ENCODE data around the gene CRISPLD2.

Gene CRISPLD2

DNA sequence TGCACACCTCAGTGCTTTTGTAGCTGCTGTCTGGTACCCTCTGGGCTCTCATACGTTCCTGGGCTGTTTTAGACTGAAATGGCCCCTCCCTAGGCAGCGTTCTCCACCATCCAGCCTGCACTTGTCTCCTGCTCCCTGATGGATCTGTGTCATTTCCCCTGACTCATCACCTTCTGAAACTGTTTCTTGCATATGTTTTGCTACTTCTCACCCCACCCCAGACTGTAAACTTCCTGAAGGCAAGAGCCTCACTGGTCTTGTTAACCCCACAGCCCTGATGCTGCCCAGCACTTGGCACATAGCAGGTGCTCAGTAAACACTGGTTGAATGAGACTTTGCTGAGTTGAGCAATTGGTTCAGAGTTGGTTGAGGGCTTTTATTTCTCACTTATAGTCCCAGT, 78.7 kb downstream of the CRISPLD2 start:
- Histone ChIP-seq H3K9me3 (ENCODE audit: control insufficient read depth, insufficient read depth, low read depth, low read length) (no peaks in the 10 kb centered on the region), H3K4me3 (ENCODE audit: low read depth, low read length) (no peak overlapping the region), H3K36me3 (ENCODE audit: control insufficient read depth in 2 of 2, insufficient read depth in 1 of 2, low read length in 2 of 2) (no peaks in the 10 kb centered on the region), H3K4me1 (ENCODE audit: control insufficient read depth, insufficient read depth, low read length) (no peaks in the 10 kb centered on the region), H3K27ac (ENCODE audit: extremely low read depth, low read depth, low read length) (no peak overlapping the region)
- TF ChIP-seq, protein P1, sequence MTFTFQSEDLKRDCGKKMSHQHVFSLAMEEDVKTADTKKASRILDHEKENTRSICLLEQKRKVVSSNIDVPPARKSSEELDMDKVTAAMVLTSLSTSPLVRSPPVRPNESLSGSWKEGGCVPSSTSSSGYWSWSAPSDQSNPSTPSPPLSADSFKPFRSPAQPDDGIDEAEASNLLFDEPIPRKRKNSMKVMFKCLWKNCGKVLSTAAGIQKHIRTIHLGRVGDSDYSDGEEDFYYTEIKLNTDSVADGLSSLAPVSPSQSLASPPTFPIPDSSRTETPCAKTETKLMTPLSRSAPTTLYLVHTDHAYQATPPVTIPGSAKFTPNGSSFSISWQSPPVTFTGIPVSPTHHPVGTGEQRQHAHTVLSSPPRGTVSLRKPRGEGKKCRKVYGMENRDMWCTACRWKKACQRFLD (tag by site-specific recombination; IDR thresholded peaks at IDR 0.05), result no peak
- TF ChIP-seq ZNF350 (tag by site-specific recombination; IDR thresholded peaks at IDR 0.05) (no peak), ZNF416 (tag by site-specific recombination; IDR thresholded peaks at IDR 0.05) (no peak), ZNF664 (tag by site-specific recombination; IDR thresholded peaks at IDR 0.05) (peak; percentile 63; the same call in 1 of the 2 replicates)
- ChIA-PET CTCF (no interaction called here), POLR2A (no interaction called here)

DNA sequence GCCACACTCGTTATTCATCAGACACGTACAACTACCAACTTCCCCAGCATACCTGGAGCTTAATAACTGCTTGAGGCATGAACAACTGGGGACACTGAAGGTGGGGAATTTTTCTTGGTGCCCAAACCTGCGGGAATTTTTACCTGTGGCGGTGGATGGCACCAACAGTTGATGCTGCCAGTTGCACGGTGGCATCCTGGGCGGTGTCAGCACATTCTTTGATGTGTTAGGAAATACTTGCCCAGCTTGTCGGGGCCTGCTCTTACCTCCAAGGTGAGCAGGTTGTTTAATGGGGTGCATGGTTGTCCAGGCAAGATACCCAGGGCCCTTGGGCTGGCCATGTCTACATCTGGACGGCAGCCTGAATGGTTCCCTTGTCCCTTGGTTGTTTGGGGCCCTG, 79.6 kb downstream of the CRISPLD2 start:
- H3K9me3 ChIP-seq (ENCODE audit: control insufficient read depth, insufficient read depth, low read depth, low read length), result no peaks in the 10 kb centered on the region
- H3K36me3 ChIP-seq (ENCODE audit: control insufficient read depth in 2 of 2, insufficient read depth in 1 of 2, low read length in 2 of 2), result no peaks in the 10 kb centered on the region
- TF ChIP-seq ZNF561 (tag by site-specific recombination; IDR thresholded peaks at IDR 0.05; ENCODE audit: borderline replicate concordance) (no peak), ZXDB (tag by site-specific recombination; IDR thresholded peaks at IDR 0.05) (no peak), ZNF664 (tag by site-specific recombination; IDR thresholded peaks at IDR 0.05) (no peak), KLF8 (tag by site-specific recombination; IDR thresholded peaks at IDR 0.05) (no peak), YY2 (tag by site-specific recombination; IDR thresholded peaks at IDR 0.05) (no peak)
- TF ChIP-seq, protein P2, sequence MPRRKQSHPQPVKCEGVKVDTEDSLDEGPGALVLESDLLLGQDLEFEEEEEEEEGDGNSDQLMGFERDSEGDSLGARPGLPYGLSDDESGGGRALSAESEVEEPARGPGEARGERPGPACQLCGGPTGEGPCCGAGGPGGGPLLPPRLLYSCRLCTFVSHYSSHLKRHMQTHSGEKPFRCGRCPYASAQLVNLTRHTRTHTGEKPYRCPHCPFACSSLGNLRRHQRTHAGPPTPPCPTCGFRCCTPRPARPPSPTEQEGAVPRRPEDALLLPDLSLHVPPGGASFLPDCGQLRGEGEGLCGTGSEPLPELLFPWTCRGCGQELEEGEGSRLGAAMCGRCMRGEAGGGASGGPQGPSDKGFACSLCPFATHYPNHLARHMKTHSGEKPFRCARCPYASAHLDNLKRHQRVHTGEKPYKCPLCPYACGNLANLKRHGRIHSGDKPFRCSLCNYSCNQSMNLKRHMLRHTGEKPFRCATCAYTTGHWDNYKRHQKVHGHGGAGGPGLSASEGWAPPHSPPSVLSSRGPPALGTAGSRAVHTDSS (tag by site-specific recombination; IDR thresholded peaks at IDR 0.05), result no peak
- TF ChIP-seq, protein P3, sequence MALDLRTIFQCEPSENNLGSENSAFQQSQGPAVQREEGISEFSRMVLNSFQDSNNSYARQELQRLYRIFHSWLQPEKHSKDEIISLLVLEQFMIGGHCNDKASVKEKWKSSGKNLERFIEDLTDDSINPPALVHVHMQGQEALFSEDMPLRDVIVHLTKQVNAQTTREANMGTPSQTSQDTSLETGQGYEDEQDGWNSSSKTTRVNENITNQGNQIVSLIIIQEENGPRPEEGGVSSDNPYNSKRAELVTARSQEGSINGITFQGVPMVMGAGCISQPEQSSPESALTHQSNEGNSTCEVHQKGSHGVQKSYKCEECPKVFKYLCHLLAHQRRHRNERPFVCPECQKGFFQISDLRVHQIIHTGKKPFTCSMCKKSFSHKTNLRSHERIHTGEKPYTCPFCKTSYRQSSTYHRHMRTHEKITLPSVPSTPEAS (tag by site-specific recombination; IDR thresholded peaks at IDR 0.05), result no peak
- H3K4me1 ChIP-seq (ENCODE audit: control insufficient read depth, insufficient read depth, low read length), result no peaks in the 10 kb centered on the region
- no peak overlapping the region for H3K4me3 ChIP-seq (ENCODE audit: low read depth, low read length)
- CTCF ChIA-PET, result interaction anchor here (0.7 kb wide), 1 partner anchor 13 kb away, joined by 3 read pairs; no protein-coding TSS in a partner anchor
- POLR2A ChIA-PET, result no interaction called here
- H3K27ac ChIP-seq (ENCODE audit: extremely low read depth, low read depth, low read length), result no peak overlapping the region

DNA sequence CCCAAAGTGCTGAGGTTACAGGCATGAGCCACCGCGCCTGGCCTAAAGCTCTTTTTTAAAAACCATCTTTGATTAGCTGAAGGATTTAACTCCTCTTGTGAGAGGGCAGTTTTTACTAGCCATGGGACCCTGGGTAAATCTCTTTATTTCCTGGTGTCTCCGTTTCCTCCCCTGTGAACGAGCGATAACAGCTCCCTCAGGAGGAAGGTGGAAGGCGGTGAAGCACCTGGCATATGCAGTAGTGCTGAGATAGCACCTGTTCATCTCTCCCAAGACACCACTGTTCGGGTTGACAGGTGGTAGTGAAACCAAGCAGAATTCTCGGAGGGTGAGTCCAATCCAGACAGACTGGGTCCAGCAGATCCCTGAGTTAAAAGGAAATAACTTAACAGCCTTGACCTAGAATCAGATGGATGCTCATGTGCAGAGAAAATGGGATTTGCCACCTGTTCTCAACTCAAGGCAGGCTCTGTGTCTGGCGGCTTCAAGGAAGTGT, 86.2 kb downstream of the CRISPLD2 start:
- POLR2A ChIA-PET, result no interaction called here
- Histone ChIP-seq H3K4me3 (ENCODE audit: low read depth, low read length) (no peak overlapping the region), H3K36me3 (ENCODE audit: control insufficient read depth in 2 of 2, insufficient read depth in 1 of 2, low read length in 2 of 2) (no peaks in the 10 kb centered on the region), H3K4me1 (ENCODE audit: control insufficient read depth, insufficient read depth, low read length) (no peaks in the 10 kb centered on the region), H3K9me3 (ENCODE audit: control insufficient read depth, insufficient read depth, low read depth, low read length) (no peaks in the 10 kb centered on the region), H3K27ac (ENCODE audit: extremely low read depth, low read depth, low read length) (no peak overlapping the region)
- CTCF ChIA-PET, result interaction anchor here (1.0 to 1.6 kb wide), 2 partner anchors 21 to 152 kb away, joined by 4 to 6 read pairs; no protein-coding TSS in a partner anchor
- TF ChIP-seq, protein P4, sequence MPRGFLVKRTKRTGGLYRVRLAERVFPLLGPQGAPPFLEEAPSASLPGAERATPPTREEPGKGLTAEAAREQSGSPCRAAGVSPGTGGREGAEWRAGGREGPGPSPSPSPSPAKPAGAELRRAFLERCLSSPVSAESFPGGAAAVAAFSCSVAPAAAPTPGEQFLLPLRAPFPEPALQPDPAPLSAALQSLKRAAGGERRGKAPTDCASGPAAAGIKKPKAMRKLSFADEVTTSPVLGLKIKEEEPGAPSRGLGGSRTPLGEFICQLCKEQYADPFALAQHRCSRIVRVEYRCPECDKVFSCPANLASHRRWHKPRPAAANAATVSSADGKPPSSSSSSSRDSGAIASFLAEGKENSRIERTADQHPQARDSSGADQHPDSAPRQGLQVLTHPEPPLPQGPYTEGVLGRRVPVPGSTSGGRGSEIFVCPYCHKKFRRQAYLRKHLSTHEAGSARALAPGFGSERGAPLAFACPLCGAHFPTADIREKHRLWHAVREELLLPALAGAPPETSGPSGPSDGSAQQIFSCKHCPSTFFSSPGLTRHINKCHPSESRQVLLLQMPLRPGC (tag by site-specific recombination; IDR thresholded peaks at IDR 0.05), result no peak
- TF ChIP-seq, protein P5, sequence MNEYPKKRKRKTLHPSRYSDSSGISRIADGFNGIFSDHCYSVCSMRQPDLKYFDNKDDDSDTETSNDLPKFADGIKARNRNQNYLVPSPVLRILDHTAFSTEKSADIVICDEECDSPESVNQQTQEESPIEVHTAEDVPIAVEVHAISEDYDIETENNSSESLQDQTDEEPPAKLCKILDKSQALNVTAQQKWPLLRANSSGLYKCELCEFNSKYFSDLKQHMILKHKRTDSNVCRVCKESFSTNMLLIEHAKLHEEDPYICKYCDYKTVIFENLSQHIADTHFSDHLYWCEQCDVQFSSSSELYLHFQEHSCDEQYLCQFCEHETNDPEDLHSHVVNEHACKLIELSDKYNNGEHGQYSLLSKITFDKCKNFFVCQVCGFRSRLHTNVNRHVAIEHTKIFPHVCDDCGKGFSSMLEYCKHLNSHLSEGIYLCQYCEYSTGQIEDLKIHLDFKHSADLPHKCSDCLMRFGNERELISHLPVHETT (tag by site-specific recombination; IDR thresholded peaks at IDR 0.05), result no peak
- no peak for TF ChIP-seq ZNF404 (tag by site-specific recombination; IDR thresholded peaks at IDR 0.05)
- TF ChIP-seq ZNF501 (tag by site-specific recombination; IDR thresholded peaks at IDR 0.05), result no peak
- no peak for TF ChIP-seq ZNF585B (tag by site-specific recombination; IDR thresholded peaks at IDR 0.05)
- TF ChIP-seq, protein P6, sequence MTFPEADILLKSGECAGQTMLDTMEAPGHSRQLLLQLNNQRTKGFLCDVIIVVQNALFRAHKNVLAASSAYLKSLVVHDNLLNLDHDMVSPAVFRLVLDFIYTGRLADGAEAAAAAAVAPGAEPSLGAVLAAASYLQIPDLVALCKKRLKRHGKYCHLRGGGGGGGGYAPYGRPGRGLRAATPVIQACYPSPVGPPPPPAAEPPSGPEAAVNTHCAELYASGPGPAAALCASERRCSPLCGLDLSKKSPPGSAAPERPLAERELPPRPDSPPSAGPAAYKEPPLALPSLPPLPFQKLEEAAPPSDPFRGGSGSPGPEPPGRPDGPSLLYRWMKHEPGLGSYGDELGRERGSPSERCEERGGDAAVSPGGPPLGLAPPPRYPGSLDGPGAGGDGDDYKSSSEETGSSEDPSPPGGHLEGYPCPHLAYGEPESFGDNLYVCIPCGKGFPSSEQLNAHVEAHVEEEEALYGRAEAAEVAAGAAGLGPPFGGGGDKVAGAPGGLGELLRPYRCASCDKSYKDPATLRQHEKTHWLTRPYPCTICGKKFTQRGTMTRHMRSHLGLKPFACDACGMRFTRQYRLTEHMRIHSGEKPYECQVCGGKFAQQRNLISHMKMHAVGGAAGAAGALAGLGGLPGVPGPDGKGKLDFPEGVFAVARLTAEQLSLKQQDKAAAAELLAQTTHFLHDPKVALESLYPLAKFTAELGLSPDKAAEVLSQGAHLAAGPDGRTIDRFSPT (tag by site-specific recombination; IDR thresholded peaks at IDR 0.05), result no peak
- TF ChIP-seq KLF7 (tag by site-specific recombination; IDR thresholded peaks at IDR 0.05; ENCODE audit: borderline replicate concordance), result no peak
- no peak for TF ChIP-seq ZNF350 (tag by site-specific recombination; IDR thresholded peaks at IDR 0.05)
- no peak for TF ChIP-seq ZNF274 (IDR thresholded peaks at IDR 0.05; ENCODE audit: low read length)
- TF ChIP-seq ZNF274 (tag by site-specific recombination; IDR thresholded peaks at IDR 0.05; ENCODE audit: borderline replicate concordance), result no peak
- TF ChIP-seq ZNF707 (tag by site-specific recombination; IDR thresholded peaks at IDR 0.05), result no peak

All from HEK293 (cell line).